NCI-H226 (cell line): ENCODE measurements around the gene CDS1.
"Not testable (repeated sequence)": the region's sequence is repeated elsewhere in the genome, so short reads cannot be mapped to it uniquely, and the experiment has no call there.

ENCODE experiments used
- DNase-seq: peaks from one replicate; pipeline ENCODE4 v3.0.0-alpha.2; 2015

CDS1 gene

GRCh38 chr4:84614891-84615290, 32.0 kb downstream of the CDS1 start:
- no peak for DNase-seq

DNA sequence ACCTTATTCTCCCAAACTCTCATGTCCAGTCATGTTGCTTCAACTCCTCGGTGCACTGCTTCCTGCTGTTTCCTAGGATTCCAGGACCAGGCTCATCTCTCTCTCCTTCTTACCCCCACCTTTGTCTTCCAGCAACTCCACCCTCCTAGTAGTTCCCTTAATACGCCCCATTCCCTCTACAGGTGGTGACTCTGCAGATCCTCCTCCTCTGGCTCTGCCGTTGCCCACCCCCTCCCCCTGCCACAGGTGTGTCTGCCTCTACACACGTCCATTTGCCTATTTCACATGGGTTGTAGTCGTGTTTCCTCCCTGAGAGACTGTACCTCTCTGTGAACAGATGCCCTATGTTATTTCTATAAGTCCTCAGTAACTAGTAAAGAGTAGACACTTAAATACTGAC, 32.4 kb downstream of the CDS1 start:
- DNase-seq = no peak

GRCh38 chr4:84622959-84623358, 40.0 kb downstream of the CDS1 start:
- no peak for DNase-seq

- DNase-seq = no peak
Measured at GRCh38 chr4:84623661-84624060, 40.7 kb downstream of the CDS1 start.

DNA sequence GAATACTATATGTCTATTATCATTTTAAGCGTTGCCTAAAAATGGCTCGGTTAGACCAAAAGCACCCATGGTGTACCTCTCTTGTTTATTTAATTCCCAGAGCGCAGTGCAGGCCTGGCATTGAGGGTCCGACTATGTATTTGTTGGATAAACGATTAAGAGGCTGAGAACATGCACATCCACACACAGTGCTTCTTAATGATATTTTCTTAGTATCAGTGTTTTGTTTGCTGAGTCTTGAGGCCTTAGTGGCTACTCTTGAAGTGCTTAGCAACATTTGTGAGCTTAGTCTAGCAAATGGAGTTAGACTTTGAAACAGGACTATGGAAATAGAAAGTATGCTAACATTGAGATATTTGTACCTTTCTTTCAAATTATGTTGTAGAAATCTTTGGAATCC, 43.7 kb downstream of the CDS1 start:
- no peak for DNase-seq

DNA sequence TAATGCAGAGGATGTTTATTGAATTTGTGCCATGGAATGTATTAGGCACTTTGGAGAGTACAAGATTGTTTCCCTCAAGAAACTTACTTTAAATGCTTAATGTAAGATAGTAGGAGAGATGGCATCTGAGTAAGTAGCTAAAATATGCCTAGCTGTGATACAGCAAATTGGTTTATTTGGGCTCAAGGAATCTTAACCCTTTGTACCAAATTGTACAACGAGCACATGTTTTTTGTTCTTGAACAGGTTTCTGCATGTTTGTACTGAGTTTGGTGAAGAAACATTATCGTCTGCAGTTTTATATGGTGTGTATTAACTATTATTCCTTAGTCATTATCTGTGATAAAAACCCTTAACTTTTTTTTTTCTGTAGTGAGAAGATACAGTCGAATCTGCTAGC, 48.6 kb downstream of the CDS1 start:
- peak; percentile 12 for DNase-seq

- peak; percentile 74 for DNase-seq
Measured at GRCh38 chr4:84632092-84632491, 49.2 kb downstream of the CDS1 start.

- DNase-seq = no peak
Measured at GRCh38 chr4:84634961-84635360, 52.0 kb downstream of the CDS1 start.

- no peak for DNase-seq
Measured at GRCh38 chr4:84638092-84638491, 55.2 kb downstream of the CDS1 start.

DNA sequence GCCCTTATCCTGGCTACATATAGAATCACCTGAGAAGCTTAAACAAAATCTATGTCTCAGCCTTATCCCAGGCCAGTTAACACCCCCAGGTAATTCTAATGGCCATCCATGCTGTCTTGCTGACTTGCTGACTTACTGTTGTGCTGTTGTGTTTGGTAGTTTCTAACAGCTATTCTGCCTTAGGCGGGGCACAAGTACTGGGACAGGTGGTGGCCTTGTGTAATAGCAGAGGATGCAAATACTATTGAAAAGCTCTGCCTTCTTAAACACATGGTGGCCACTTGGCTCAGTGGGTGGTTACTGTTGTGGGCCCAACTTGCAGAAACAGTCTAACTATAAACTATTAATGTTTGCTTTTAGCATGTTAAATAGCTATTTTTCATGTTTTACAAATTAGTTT, 56.2 kb downstream of the CDS1 start:
- DNase-seq = no peak

DNA sequence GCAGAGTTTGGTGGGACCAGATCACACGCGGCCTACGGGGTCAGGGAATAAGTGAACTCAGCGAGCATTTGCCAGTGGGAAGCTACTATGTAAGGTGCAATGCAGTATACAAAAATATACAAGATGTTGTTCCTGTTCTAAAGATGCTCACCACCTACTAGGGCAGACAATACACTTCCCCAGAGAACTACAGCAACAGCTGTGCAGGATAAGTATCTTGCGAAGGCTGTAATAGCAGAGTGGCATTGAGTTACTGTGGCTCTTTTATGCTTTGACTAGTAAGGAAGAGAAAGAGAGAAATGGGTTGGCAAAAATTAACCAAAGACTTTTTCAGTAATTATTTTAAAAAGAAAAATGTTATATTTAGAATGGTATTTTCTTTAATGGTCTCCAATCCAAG, 61.2 kb downstream of the CDS1 start:
- DNase-seq = no peak

DNA sequence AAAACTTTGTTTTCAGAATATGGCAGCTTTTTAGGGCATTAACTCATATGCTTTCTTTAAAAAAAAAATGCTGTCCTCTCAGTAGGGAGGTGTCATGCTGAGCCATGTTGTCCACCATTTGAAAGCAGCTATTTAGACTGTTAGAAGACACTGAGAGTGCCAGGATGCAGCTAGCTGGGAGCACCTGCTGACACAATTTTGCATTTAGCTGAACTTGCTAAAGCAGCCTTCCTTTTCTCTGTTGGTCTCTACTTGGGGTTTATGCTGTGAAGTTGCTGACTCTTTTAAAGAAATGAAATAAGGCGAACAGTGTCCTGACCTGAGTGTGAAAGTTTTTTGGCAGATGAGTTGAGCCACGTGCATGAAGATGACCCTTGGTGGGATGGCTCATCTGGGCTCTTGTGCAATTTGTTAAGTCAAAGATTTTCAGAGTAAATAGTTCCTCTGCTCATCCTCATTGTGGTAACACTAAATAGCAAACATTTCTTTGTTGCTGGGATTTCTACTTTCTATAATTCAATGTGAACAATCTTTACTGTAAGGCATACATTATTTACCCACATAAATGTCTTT, 64.5 kb downstream of the CDS1 start:
- DNase-seq = no peak

- no peak for DNase-seq
Measured at GRCh38 chr4:84648178-84648577, 65.3 kb downstream of the CDS1 start.

GRCh38 chr4:84648863-84649647, 66.1 kb downstream of the CDS1 start:
- no peak for DNase-seq

- DNase-seq = no peak
Measured at GRCh38 chr4:84651499-84651898, 68.6 kb downstream of the CDS1 start.

GRCh38 chr4:84652478-84652877, 69.6 kb downstream of the CDS1 start:
- no peak for DNase-seq

DNA sequence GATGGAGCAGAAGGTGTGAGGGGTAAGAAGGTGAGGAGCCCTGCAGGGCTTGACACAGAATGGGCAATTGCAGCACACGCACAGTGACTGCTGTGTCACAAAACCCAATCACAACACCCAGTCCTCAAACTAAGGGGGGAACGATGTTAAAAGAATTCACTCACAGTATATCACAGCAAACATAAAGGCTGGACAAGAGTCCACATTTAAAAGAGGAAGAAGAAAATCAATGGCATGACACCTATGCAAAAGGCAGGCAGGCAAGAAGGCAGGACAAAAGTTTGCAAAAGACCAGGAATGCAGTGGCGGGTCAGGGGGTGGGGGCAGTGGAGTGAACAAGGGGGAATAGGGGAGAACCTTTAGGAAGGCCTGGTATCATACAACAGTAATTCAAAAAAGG, 77.7 kb downstream of the CDS1 start:
- DNase-seq = no peak

DNA sequence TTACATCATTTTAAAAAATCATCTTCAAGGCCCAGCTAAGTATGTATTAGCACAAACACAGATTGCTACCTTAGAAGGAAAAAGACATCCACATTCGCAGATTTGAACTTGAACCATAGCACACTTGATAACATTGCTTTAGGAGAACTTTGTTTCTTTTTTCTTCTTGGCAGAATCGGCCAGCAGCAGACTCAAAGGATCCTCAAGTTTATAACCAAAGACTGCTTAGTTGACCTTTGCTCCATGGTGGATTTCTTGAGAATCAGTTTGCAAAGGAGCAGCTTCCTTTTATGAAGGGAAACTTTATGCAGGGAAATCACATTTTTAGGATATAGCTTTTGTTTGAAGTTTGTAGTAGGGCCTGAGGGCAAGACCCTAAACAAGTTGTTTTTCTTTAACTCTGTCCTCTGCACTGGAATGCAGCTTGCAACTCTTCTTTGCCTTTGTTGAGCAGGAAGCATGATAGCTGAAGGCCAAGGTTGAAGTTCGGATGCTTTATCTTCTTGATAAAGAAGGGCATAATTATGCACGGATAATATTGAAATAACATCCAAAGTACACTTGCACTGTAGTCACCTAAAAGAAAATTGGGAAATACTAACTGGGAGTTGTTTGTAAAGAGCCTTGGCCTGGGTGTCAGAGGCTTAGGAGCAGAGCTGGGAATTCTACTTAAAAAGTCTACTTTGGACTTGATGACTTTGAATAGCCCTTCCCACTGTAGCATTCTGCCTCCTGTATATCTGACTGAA, 78.4 kb downstream of the CDS1 start:
- DNase-seq = no peak

GRCh38 chr4:84664767-84665166, 81.8 kb downstream of the CDS1 start:
- not testable (repeated sequence) for DNase-seq

DNA sequence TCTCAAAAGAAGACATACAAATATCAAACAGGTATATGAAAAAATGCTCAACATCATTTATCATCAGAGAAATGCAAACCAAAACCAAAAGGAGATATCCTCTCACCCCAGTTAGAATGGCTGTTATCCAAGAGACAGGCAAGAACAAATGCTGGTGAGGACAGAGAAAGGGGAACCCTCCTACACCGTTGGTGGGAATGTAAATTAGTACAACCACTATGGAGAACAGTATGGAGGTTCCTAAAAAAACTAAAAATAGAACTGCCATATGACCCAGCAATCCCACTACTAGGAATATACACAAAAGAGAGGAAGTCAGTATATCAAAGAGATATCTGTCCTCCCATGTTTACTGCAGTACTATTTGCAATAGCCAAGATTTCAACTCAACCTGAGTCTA, 83.5 kb downstream of the CDS1 start:
- no peak for DNase-seq

GRCh38 chr4:84669201-84669600, 86.3 kb downstream of the CDS1 start:
- DNase-seq = no peak

DNA sequence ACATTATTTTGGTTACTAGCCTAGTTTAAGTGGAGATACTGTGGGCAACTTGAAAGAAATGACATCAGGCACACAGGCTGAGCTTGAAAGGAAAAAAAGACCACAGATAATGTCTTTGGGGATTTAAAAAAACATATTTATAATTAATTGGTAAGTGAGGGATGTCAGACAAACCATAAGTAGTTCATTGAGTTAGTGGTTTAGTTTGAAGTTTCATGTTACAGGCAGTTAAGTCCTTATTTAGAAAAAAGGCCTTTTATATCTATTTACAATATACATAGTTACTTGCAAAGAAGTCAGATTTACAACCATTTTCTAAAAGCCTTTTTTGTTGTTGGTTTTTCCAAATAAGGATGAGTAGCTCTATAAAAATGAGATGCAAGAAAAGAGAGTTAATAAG, 89.2 kb downstream of the CDS1 start:
- no peak for DNase-seq

DNA sequence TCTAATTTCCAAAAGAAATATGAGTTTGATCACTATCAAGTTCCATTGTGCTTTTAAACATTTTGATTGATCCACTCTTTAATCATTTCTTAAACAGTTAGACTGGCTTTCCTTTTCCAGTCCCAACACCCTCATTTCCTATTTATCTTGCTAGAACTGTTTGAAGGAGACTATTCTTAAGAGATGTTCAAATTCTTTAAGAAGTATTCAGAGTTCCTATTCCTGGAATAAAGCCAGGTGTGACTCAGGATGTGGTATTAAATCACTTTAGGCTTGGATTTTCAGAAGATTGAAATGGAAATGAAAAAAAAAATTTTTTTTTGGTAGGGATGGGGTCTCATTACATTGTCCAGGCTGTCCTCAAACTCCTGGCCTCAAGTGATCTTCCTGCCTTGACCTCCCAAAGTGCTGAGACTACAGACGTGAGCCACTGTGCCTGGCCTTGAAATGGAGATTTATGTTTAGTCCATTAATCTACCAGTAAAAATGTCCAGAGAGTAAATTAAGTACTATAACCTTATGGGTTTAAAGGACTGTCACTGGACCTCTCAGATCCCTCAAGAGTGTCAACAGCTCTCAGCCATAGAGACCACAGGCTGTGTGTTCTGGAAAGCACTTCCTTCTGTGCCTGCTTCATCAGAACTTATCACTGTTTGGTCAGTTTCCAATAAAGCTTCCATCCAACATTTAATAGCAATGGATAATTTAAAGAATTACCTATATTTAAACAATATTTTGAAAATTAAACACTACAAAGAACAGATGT, 90.7 kb downstream of the CDS1 start:
- peak; percentile 64 for DNase-seq
